Smooth muscle cell (in vitro differentiated cells): ENCODE results near the gene CREB3L4. TPM values are rescaled to one million over a fixed set of nuclear protein-coding genes. Genes with fewer than 3 reads are reported as not detected.

Experiments
- DNase-seq: peaks from one replicate; lab custom pipeline; 2025; ENCODE audit not compliant: unreplicated experiment; lab: John Stamatoyannopoulos, UW
- H2AFZ ChIP-seq: fragments of 200-600 bp; sonication (generic); 2 replicates; pipeline ENCODE4 v1.6.0; 2016; ENCODE audit warnings: antibody characterized with exemption, low read depth, mild to moderate bottlenecking
- H3F3A ChIP-seq: fragments of 200-600 bp; sonication (generic); 2 replicates; pipeline ENCODE4 v1.6.0; 2017; ENCODE audit warnings: antibody characterized with exemption, low read depth
- H3K27ac ChIP-seq: fragments of 200-600 bp; sonication (generic); 2 replicates; pipeline ENCODE4 v1.5.1; 2016; ENCODE audit warnings: low read depth, mild to moderate bottlenecking
- H3K27me3 ChIP-seq: fragments of 200-600 bp; sonication (generic); 2 replicates; pipeline ENCODE4 v1.6.1; 2016; ENCODE audit warnings: low read depth, mild to moderate bottlenecking
- H3K36me3 ChIP-seq: fragments of 200-600 bp; sonication (generic); 2 replicates; pipeline ENCODE4 v1.5.1; 2016; ENCODE audit warnings: low read depth
- H3K4me1 ChIP-seq: fragments of 200-600 bp; sonication (generic); 2 replicates; pipeline ENCODE4 v1.5.1; 2016; ENCODE audit warnings: low read depth
- H3K4me2 ChIP-seq: fragments of 200-600 bp; sonication (generic); 2 replicates; pipeline ENCODE4 v1.6.0; 2016; ENCODE audit warnings: mild to moderate bottlenecking
- H3K4me3 ChIP-seq: fragments of 200-600 bp; sonication (generic); 2 replicates; pipeline ENCODE4 v1.5.1; 2016; ENCODE audit warnings: mild to moderate bottlenecking
- H3K79me2 ChIP-seq: fragments of 200-600 bp; sonication (generic); 2 replicates; pipeline ENCODE4 v1.6.0; 2016; ENCODE audit warnings: low read depth, mild to moderate bottlenecking
- H3K9ac ChIP-seq: fragments of 200-600 bp; sonication (generic); 2 replicates; pipeline ENCODE4 v1.6.0; 2016; ENCODE audit warnings: low read depth
- H3K9me3 ChIP-seq: fragments of 200-600 bp; sonication (generic); replicated peaks from 2 replicates; pipeline ENCODE4 v1.5.1; 2016; ENCODE audit warnings: low read depth
- H4K20me1 ChIP-seq: fragments of 200-600 bp; sonication (generic); 2 replicates; pipeline ENCODE4 v1.6.0; 2016; ENCODE audit warnings: low read depth
- CTCF ChIP-seq: fragments of 200-600 bp; sonication (generic); IDR thresholded peaks from 2 replicates; pipeline ENCODE4 v1.5.1; 2017; ENCODE audit warnings: borderline replicate concordance, mild to moderate bottlenecking, antibody characterized with exemption; ENCODE audit not compliant: insufficient read depth, poor library complexity, severe bottlenecking
- WGBS: methylation state at CpG from one replicate; pipeline ENCODE4 v1.1.7; 2016; ENCODE audit warnings: low lambda C conversion rate; 5-methylcytosine and 5-hydroxymethylcytosine counted together
- microRNA-seq: library from miRNA; unstranded; fragments of <30 nt; microRNA quantifications from one replicate; pipeline ENCODE4, GENCODE V29; 2016; ENCODE audit warnings: borderline number of aligned reads
- polyA plus RNA-seq: library from polyadenylated mRNA; unstranded; fragments of >200 nt; fragmentation: Nextera tagmentation; extraction: Ambion mirVana; gene quantifications from 2 replicates; pipeline ENCODE4 v1.2.1, GENCODE V29; 2016
- small RNA-seq: library from RNA; depleted of rRNA; stranded (forward); fragments of <200 nt; gene quantifications from one replicate; pipeline ENCODE3, GENCODE V24; 2014
- total RNA-seq: library from RNA; depleted of rRNA; stranded (reverse); fragments of >200 nt; gene quantifications from 2 replicates; pipeline ENCODE4 v1.2.3, GENCODE V29; 2014

CREB3L4 gene
- total and polyA plus RNA-seq, 2 experiments from 2014 or later: 9.0 to 14.9 TPM

- Histone ChIP-seq H3K36me3 (no peaks in the 10 kb centered on the region), H3F3A (no peaks in the 10 kb centered on the region), H3K27me3 (no peaks in the 10 kb centered on the region), H3K27ac (no peak overlapping the region), H3K4me1 (no peaks in the 10 kb centered on the region), H4K20me1 (no peaks in the 10 kb centered on the region), H3K4me2 (no peak overlapping the region), H3K4me3 (no peak overlapping the region), H2AFZ (no peak overlapping the region), H3K9ac (no peak overlapping the region), H3K79me2 (no peaks in the 10 kb centered on the region), H3K9me3 (no peaks in the 10 kb centered on the region)
- no peak for TF ChIP-seq CTCF
- no peak for DNase-seq
- 60% methylated on average over 3 of the region's 3 CpGs for WGBS
Measured at GRCh38 chr1:154014154-154014907, 46.6 kb downstream of the CREB3L4 start.

- WGBS: 86% methylated on average over 4 of the region's 4 CpGs
- H3K79me2 ChIP-seq: no peaks in the 10 kb centered on the region
- H3K4me1 ChIP-seq: no peaks in the 10 kb centered on the region
- H3K4me2 ChIP-seq: no peak overlapping the region
- H3F3A ChIP-seq: no peaks in the 10 kb centered on the region
- no peak for DNase-seq
- no peak for TF ChIP-seq CTCF
- no peak overlapping the region for H3K9ac ChIP-seq
- H3K36me3 ChIP-seq: no peaks in the 10 kb centered on the region
- no peak overlapping the region for H3K4me3 ChIP-seq
- no peaks in the 10 kb centered on the region for H3K9me3 ChIP-seq
- no peak overlapping the region for H2AFZ ChIP-seq
- H3K27me3 ChIP-seq: no peaks in the 10 kb centered on the region
- no peaks in the 10 kb centered on the region for H4K20me1 ChIP-seq
- no peak overlapping the region for H3K27ac ChIP-seq
Measured at GRCh38 chr1:154019269-154019668, 51.6 kb downstream of the CREB3L4 start.

- H3K36me3 ChIP-seq: no peaks in the 10 kb centered on the region
- H3K9me3 ChIP-seq: no peaks in the 10 kb centered on the region
- H3K4me1 ChIP-seq: no peaks in the 10 kb centered on the region
- no peaks in the 10 kb centered on the region for H3K27me3 ChIP-seq
- H2AFZ ChIP-seq: no peak overlapping the region
- 100% methylated on average over 1 of the region's 1 CpG for WGBS
- no peak overlapping the region for H3K9ac ChIP-seq
- no peak overlapping the region for H3K4me3 ChIP-seq
- no peaks in the 10 kb centered on the region for H3K79me2 ChIP-seq
- TF ChIP-seq CTCF: no peak
- H3F3A ChIP-seq: no peaks in the 10 kb centered on the region
- no peaks in the 10 kb centered on the region for H4K20me1 ChIP-seq
- no peak for DNase-seq
- H3K4me2 ChIP-seq: no peak overlapping the region
- no peak overlapping the region for H3K27ac ChIP-seq
Measured at GRCh38 chr1:154019940-154020339, 52.2 kb downstream of the CREB3L4 start.

Small RNA genes within 50 kb of the gene (microRNA-seq; reads per million reads assigned to microRNA genes)
- not detected for gene MIR6737

Small RNA genes within 50 kb of the gene (small RNA-seq; reads per million reads assigned to genes)
- gene MIR6737: not detected

Other genes with a start within 250 kb of the CREB3L4 start
- 33.6 and 34.8 TPM in 2 replicates for gene INTS3, start 239.9 kb upstream of the CREB3L4 start, total RNA-seq
- gene INTS3, start 239.9 kb upstream of the CREB3L4 start, polyA plus RNA-seq: 22.3 and 27.6 TPM in 2 replicates
- 14.8 and 21.3 TPM in 2 replicates for gene SLC27A3, start 192.5 kb upstream of the CREB3L4 start, total RNA-seq
- 36.0 and 41.0 TPM in 2 replicates for gene SLC27A3, start 192.5 kb upstream of the CREB3L4 start, polyA plus RNA-seq
- 13.2 and 24.9 TPM in 2 replicates for gene GATAD2B, start 44.9 kb upstream of the CREB3L4 start, total RNA-seq
- gene GATAD2B, start 44.9 kb upstream of the CREB3L4 start, polyA plus RNA-seq: 7.8 and 10.0 TPM in 2 replicates
- gene DENND4B, start 21.2 kb upstream of the CREB3L4 start, total RNA-seq: 6.4 and 9.7 TPM in 2 replicates
- gene DENND4B, start 21.2 kb upstream of the CREB3L4 start, polyA plus RNA-seq: 16.3 and 21.1 TPM in 2 replicates
- gene CRTC2, start 9.3 kb upstream of the CREB3L4 start, total RNA-seq: 9.9 and 13.0 TPM in 2 replicates
- gene CRTC2, start 9.3 kb upstream of the CREB3L4 start, polyA plus RNA-seq: 24.6 and 37.7 TPM in 2 replicates
- 78.8 and 104 TPM in 2 replicates for gene SLC39A1, start 4.4 kb upstream of the CREB3L4 start, total RNA-seq
- 128 and 143 TPM in 2 replicates for gene SLC39A1, start 4.4 kb upstream of the CREB3L4 start, polyA plus RNA-seq
- 139 and 150 TPM in 2 replicates for gene JTB, start 9.8 kb downstream of the CREB3L4 start, total RNA-seq
- 157 TPM in 2 replicates for gene JTB, start 9.8 kb downstream of the CREB3L4 start, polyA plus RNA-seq
- gene RAB13, start 18.4 kb downstream of the CREB3L4 start, total RNA-seq: 41.4 and 48.3 TPM in 2 replicates
- 131 and 144 TPM in 2 replicates for gene RAB13, start 18.4 kb downstream of the CREB3L4 start, polyA plus RNA-seq
- gene RPS27, start 22.9 kb downstream of the CREB3L4 start, total RNA-seq: 3,456 and 3,702 TPM in 2 replicates
- gene RPS27, start 22.9 kb downstream of the CREB3L4 start, polyA plus RNA-seq: 1,522 and 1,642 TPM in 2 replicates
- gene NUP210L, start 187.2 kb downstream of the CREB3L4 start, total RNA-seq: 0.90 TPM in 1 of 2 replicates, not detected in the other
- 0.15 TPM in 1 of 2 replicates, not detected in the other for gene NUP210L, start 187.2 kb downstream of the CREB3L4 start, polyA plus RNA-seq
- gene TPM3, start 224.2 kb downstream of the CREB3L4 start, total RNA-seq: 436 and 458 TPM in 2 replicates
- 384 and 386 TPM in 2 replicates for gene TPM3, start 224.2 kb downstream of the CREB3L4 start, polyA plus RNA-seq
- not detected in 2 replicates for gene CFAP141, start 238.4 kb downstream of the CREB3L4 start, total RNA-seq
- not detected in 2 replicates for gene CFAP141, start 238.4 kb downstream of the CREB3L4 start, polyA plus RNA-seq